Naive thymus-derived CD8-positive, alpha-beta T cell (primary cell): Measurements from ENCODE around the gene SAMHD1. TPM values are rescaled to one million over a fixed set of nuclear protein-coding genes. Genes with fewer than 3 reads are reported as not detected.

Experiments
- ATAC-seq, 2 donors: fragments of 150-1000 bp; cut with Tn5 transposase in 1 of 2; sonication (Bioruptor Pico), chemical (Tn5 transposase) in 1 of 2; 1 replicate in 1 of 2; 2 replicates in 1 of 2; pipeline ENCODE4 v1.10.0; 2021; ENCODE audit warnings: mild to moderate bottlenecking in 2 of 2, moderate library complexity in 2 of 2
- POLR2A ChIA-PET: fragments of 350-600 bp; sonication (Branson Sonifier 250); formaldehyde crosslinking; loops from one replicate; lab custom pipeline; 2021; ENCODE audit warnings: antibody characterized with exemption; lab: Charles Lee
- DNase-seq, 10 donors: peaks; one replicate each; pipeline versions ENCODE4 v3.0.0 to v3.0.0-alpha.2; 2020 to 2022
- H3K27ac Mint-ChIP-seq, 10 donors: one replicate each; pipeline ENCODE4 v1.8.0; 2020 to 2022; ENCODE audit warnings: mild to moderate bottlenecking in 10 of 10, mixed read lengths in 10 of 10, moderate library complexity in 4 of 10, inconsistent platforms in 1 of 10
- H3K27me3 Mint-ChIP-seq, 5 donors: one replicate each; pipeline ENCODE4 v1.8.0; 2021 to 2022; ENCODE audit warnings: mixed read lengths in 5 of 5
- H3K36me3 Mint-ChIP-seq, 3 donors: one replicate each; pipeline ENCODE4 v1.8.0; 2020 to 2022; ENCODE audit warnings: mixed read lengths in 3 of 3, mild to moderate bottlenecking in 2 of 3, inconsistent platforms in 1 of 3
- H3K4me1 Mint-ChIP-seq, 4 donors: one replicate each; pipeline ENCODE4 v1.8.0; 2021 to 2022; ENCODE audit warnings: mixed read lengths in 4 of 4
- H3K4me3 Mint-ChIP-seq, 10 donors: one replicate each; pipeline ENCODE4 v1.8.0; 2020 to 2022; ENCODE audit warnings: mild to moderate bottlenecking in 10 of 10, mixed read lengths in 10 of 10, moderate library complexity in 6 of 10, inconsistent platforms in 1 of 10
- H3K9me3 Mint-ChIP-seq, 9 donors: one replicate each; pipeline ENCODE4 v1.8.0; 2020 to 2022; ENCODE audit warnings: mixed read lengths in 9 of 9, mild to moderate bottlenecking in 3 of 9, inconsistent platforms in 1 of 9, moderate library complexity in 1 of 9
- polyA plus RNA-seq, 3 donors: library from polyadenylated mRNA; unstranded; fragments of 300-500 nt; fragmentation: Illumina TruSeq; gene quantifications; one replicate each; pipeline ENCODE4 v1.2.3, GENCODE V29; 2021
- total RNA-seq, 8 experiments: library from RNA in 2 of 8; stranded (reverse) in 2 of 8; gene quantifications; one replicate each; pipeline ENCODE4 v1.2.3 and lab custom pipeline; 2021 to 2026

Gene SAMHD1
- total and polyA plus RNA-seq, 5 experiments from 2014 or later = 204 to 247 (median 219) TPM

DNA sequence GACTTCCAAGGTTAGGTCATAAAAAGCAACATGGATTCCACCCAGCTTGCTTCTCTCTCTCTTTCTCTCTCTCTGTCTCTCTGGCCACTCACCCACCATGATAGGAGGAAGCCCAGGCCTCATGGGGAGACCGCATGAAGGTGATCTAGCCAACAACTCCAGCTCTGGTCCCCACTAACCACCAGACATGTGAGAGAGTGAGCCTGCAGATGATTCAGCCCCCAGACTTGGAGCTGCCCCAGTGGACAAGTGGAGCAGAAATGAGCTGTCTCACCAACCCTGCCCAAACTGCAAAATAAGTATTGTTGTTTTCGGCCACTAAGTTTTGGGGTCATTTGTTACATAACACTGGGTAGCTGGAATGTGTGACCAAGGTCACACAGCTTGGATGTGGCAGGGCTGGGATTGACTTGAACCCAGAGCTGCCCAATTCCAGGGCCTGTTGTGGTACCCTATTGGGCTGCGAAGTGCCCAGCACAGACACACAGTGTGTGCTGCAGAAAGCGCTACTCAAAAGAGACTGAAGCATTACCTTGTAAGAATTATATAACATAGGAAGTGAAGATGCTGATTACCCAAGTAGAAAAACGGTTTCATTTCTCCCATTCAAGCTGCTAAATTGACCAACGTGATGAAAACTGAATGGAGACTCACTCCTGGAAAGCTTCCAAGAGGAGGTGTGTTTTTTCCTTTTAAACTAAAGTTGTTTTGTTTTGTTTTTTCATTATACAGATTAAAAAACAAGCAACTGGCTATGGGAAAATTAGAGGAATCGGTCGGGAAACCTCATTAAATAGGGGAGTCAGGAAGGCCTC, 84.6 kb downstream of the SAMHD1 start:
- ATAC-seq = no peak
- H3K36me3 Mint-ChIP-seq = no peaks in the 10 kb centered on the region

DNA sequence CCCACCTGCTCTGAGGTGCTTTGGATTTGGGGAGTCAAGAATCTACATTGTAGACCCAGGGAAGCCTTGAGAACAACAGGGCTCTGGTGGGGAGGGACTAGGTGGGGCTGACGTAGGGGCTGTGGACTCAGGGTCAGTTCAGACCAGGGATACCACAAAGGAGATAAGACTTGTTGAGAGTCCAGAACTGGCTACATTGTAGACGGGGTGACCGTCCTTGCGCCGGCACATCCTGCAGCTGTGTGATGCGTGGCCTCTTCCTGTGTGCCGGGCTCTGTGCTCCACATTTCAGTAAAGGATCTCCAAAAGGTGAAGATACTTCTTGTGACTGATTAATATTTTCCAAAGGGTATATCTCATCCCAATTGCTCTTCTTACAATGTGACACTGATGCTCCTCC, 85.3 kb downstream of the SAMHD1 start:
- POLR2A ChIA-PET = interaction anchor here (0.5 kb wide), 1 partner anchor 218 kb away, joined by 5 read pairs; no protein-coding TSS in a partner anchor
- no peaks in the 10 kb centered on the region for H3K9me3 Mint-ChIP-seq
- peaks cover 0 to 31% (median 8%) of the 10 kb centered on the region in 4 donors for H3K4me1 Mint-ChIP-seq
- no peak for ATAC-seq
- peak overlapping the region in 3 of 10 donors; percentile 33 to 86 (median 61) for H3K27ac Mint-ChIP-seq
- no peaks in the 10 kb centered on the region for H3K36me3 Mint-ChIP-seq
- H3K4me3 Mint-ChIP-seq = peak overlapping the region in 4 of 10 donors; percentile 33 to 74 (median 44)
- H3K27me3 Mint-ChIP-seq = peaks cover 0 to 5% (median 0%) of the 10 kb centered on the region in 5 donors
- DNase-seq = no peak

More for the DNA sequence above, 84.6 kb downstream of the SAMHD1 start:
- H3K27me3 Mint-ChIP-seq = peaks cover 0 to 5% (median 0%) of the 10 kb centered on the region in 5 donors
- H3K4me1 Mint-ChIP-seq = peaks cover 0 to 25% (median 5%) of the 10 kb centered on the region in 4 donors
- POLR2A ChIA-PET = interaction anchor here (0.7 kb wide), 1 partner anchor 74 kb away, joined by 3 read pairs; no protein-coding TSS in a partner anchor
- H3K9me3 Mint-ChIP-seq = no peaks in the 10 kb centered on the region
- H3K4me3 Mint-ChIP-seq = peak overlapping the region in 3 of 10 donors; percentile 43 to 45 (median 44)
- no peak for DNase-seq
- peak overlapping the region in 2 of 10 donors; percentile 51 to 60 for H3K27ac Mint-ChIP-seq

DNA sequence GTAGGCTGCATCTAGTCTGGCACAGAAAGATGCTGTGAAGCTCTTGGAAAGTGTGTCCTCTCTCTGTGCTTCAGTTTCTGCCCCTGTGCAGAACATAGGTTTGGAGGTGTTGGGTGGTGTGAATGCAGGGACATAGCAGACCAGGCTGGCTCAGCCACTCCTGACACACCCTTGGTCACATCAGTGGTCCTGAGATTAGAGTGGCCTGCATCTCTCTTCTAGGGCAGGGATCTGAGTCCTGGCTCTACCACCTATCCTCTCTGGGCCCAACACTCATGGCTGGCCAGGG, 85.7 kb downstream of the SAMHD1 start:
- H3K9me3 Mint-ChIP-seq = no peaks in the 10 kb centered on the region
- peaks cover 0 to 5% (median 0%) of the 10 kb centered on the region in 5 donors for H3K27me3 Mint-ChIP-seq
- no peaks in the 10 kb centered on the region for H3K36me3 Mint-ChIP-seq
- DNase-seq (no peak), ATAC-seq (no peak)
- POLR2A ChIA-PET = interaction anchor here (0.5 kb wide), 1 partner anchor 218 kb away, joined by 5 read pairs; no protein-coding TSS in a partner anchor
- peak overlapping the region in 7 of 10 donors; percentile 5 to 75 (median 64) for H3K4me3 Mint-ChIP-seq
- peaks cover 0 to 33% (median 8%) of the 10 kb centered on the region in 4 donors for H3K4me1 Mint-ChIP-seq
- peak overlapping the region in 3 of 10 donors; percentile 11 to 86 (median 61) for H3K27ac Mint-ChIP-seq

DNA sequence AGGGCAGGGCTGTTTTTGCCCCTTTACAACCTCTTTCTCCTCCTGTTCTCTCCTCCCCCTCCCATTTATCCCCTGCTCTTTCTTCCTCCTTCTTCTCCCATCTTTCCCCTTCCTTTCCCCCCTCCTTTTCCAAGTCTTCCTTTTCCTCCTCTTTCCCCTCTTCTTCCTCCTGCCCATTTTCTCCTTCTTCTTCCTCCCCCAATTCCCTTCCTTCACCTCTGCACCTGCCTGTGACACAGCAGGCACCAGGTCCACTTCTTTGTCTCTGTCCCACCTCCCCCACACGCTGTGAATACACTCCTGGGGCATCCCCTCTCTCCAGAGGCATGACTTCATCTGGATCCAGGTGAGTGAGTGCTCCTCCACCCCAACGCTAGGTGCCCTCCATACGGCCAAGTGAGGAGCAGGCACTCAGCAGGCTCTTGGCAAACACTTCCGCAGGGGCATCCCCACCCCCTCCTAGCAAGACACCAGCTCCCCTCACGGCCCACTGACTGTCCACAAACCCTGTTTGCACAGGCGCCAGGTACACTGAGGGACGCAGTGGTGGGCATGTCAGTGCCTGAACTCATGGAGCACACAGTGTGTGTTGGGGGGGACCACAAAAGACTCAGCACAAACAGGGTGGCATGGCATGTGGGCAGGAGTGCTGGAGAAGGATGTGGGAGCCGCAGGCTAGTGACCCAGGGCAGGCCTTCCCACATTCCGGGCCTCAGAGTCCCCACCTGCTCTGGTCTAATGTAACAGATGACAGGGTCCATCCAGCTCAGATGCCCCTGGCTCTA, 86.2 kb downstream of the SAMHD1 start:
- no peak for ATAC-seq
- Mint-ChIP-seq H3K27me3 (peaks cover 0 to 5% (median 0%) of the 10 kb centered on the region in 5 donors), H3K9me3 (no peaks in the 10 kb centered on the region), H3K4me1 (peaks cover 0 to 38% (median 10%) of the 10 kb centered on the region in 4 donors), H3K27ac (peak overlapping the region in 3 of 10 donors; percentile 48 to 86 (median 70)), H3K36me3 (no peaks in the 10 kb centered on the region), H3K4me3 (peak overlapping the region; percentile 49 to 90 (median 77))
- no peak for DNase-seq
- POLR2A ChIA-PET = interaction anchor here (0.5 kb wide), 1 partner anchor 218 kb away, joined by 5 read pairs; no protein-coding TSS in a partner anchor

DNA sequence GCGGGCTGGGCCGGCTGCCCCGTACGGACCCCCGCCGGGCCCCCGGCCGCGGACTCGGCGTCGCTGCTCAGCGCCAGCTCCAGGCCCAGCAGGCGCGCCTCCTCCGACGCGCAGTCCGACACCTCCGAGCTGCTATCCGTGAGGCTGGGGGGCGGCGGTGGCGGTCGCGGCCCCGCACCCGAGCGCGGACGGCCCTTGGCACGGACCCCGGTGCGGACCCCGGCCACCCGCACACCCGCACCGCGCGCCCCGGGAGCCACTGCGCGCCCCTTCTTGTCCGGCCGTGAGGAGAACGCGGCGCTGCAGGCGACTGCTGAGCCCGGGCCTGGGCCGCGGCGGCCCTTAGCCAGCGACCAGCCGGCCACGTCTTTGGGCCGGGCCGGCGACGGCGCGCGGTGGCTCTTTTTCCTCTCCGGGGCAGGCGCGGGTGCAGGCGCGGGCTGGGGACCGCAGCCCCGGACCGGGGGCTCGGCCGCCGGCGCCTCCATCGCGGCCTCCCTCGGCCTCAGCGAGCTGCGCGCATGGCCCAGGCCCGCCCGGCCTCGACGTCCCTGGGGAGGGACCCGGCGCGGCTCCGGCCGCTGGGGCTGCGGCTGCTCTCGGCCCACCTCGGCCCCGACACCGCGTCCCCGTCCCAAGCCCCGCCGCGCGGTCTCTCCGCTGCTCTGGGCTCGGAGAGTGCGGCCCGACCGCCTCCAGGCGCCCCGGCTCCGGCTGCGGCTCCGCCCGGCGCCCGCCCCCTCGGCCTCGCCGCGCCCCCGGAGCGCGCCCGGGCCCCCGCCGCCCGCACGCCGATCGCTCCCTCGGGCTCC, 88.4 kb downstream of the SAMHD1 start:
- Mint-ChIP-seq H3K27me3 (peaks cover 0 to 5% (median 0%) of the 10 kb centered on the region in 5 donors), H3K9me3 (no peaks in the 10 kb centered on the region), H3K27ac (no peak overlapping the region), H3K4me1 (peaks cover 0 to 52% (median 14%) of the 10 kb centered on the region in 4 donors), H3K4me3 (no peak overlapping the region), H3K36me3 (no peaks in the 10 kb centered on the region)
- peak in 1 of 2 donors; percentile 75 for ATAC-seq
- DNase-seq = peak in 2 of 10 donors; percentile 14 to 18
- POLR2A ChIA-PET = interaction anchor here (0.6 to 1.8 kb wide), 8 partner anchors 10 to 257 kb away, joined by 3 to 8 read pairs (median 4); no protein-coding TSS in a partner anchor

DNA sequence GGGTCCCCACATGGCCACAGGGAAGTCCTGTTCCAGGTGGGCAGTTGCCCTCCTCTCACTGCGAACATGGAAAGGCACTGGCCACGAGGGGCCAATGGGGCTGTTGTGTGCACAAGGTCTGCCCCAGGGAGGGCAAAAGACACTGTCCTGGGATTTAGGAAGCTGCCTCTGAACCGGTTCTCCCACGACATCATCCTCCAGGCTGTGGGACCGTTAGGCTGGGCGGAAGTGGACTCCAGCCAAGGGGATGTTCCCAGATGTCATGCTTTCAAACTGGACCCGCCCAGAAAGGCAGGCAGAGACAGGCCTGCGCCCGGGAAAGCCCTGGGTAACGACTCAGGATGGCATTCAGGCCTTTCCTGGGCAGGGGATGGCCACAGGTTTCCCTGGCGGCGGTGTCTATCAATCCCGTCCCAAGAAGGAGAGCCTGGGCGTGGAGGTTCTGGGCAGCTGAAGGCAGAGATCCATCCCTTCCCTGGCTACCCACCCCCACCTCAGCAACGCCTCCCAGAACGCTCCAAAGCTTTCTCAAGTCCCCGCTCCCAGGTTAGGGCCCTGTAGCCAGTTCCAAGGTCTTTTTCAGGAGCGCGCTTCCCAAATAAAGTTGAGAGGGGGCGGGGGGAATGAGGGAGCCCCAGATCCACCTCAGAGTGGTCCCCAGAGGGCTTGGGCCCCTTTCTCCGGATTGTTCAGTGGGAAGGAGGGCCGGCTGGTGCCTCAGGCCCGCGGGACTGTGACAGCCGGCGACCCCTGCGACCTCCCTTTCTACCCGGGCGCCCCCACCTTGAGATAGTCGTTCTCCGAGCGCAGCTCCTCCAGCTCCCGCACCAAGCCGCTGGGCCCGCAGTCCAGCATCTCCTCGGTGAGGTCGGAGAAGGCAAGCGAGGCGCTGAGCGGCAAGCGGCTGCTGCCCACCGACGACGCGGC, 89.4 kb downstream of the SAMHD1 start:
- H3K4me3 Mint-ChIP-seq = peak overlapping the region; percentile 15 to 80 (median 64)
- H3K36me3 Mint-ChIP-seq = no peaks in the 10 kb centered on the region
- DNase-seq (no peak), ATAC-seq (no peak)
- POLR2A ChIA-PET = interaction anchor here (0.6 to 0.9 kb wide), 3 partner anchors 9 to 256 kb away, joined by 3 read pairs; no protein-coding TSS in a partner anchor
- H3K4me1 Mint-ChIP-seq = peaks cover 4 to 56% (median 17%) of the 10 kb centered on the region in 4 donors
- H3K27ac Mint-ChIP-seq = peak overlapping the region in 1 of 10 donors; percentile 18
- H3K27me3 Mint-ChIP-seq = peaks cover 0 to 5% (median 0%) of the 10 kb centered on the region in 5 donors
- no peaks in the 10 kb centered on the region for H3K9me3 Mint-ChIP-seq

DNA sequence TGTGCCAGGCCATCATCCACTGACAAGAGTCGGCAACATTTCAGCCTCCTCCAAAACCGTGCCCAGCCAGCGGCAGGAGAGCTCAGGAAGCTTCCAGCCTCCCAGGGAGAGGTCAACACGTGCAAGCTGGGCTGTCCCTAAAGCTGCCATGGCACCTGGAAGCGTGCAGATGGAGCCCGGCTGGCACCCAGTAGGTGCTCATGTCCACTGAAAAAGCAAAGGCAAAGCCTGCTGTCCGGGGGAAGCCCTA, 90.0 kb downstream of the SAMHD1 start:
- no peaks in the 10 kb centered on the region for H3K9me3 Mint-ChIP-seq
- no peak overlapping the region for H3K27ac Mint-ChIP-seq
- POLR2A ChIA-PET = interaction anchor here (0.9 kb wide), 1 partner anchor 9 kb away, joined by 3 read pairs; no protein-coding TSS in a partner anchor
- peak overlapping the region; percentile 46 to 80 (median 69) for H3K4me3 Mint-ChIP-seq
- H3K4me1 Mint-ChIP-seq = peaks cover 9 to 56% (median 22%) of the 10 kb centered on the region in 4 donors
- ATAC-seq (no peak), DNase-seq (no peak)
- H3K36me3 Mint-ChIP-seq = no peaks in the 10 kb centered on the region
- peaks cover 0 to 5% (median 0%) of the 10 kb centered on the region in 5 donors for H3K27me3 Mint-ChIP-seq

DNA sequence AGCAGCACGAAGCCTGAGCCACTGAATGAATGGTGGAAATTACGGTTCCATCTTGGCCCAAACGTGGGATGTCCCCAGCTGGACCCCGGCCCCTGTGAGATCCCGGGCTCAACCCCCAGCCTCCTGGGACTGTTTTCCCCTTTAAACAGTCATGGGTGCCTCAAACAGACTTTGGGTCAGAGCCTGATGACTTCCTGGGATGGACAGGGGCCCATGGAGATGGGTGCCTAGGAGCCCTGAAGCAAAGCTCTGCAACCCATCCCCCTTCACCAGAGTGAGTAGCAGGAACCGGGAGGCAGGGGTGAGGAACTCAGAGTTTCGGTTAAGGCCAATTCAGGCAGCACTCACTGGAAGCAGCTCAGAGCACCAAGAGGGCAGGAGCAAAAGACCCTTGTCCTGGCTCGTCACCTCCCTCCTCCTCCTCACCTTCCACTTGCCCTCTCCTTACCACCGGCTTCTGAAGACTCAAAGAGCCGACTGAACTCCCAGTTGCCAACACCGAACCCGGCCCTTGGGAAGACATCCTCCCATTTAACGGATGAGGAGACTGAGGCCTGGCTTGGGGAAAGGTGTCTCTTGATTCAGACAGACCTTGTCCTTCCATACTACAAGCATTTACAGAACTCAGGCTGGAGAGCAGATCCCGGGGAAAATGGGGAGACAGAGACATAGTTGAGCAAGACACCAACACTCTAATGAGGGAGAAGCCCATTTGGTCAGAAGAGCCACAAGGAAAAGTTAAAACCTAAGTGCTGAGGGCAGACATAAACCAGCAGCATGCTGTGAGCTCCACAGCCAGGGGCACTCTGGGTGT, 90.5 kb downstream of the SAMHD1 start:
- H3K4me3 Mint-ChIP-seq = peak overlapping the region; percentile 4 to 80 (median 69)
- no peak for ATAC-seq
- DNase-seq = no peak
- POLR2A ChIA-PET = interaction anchor here (0.9 kb wide), 1 partner anchor 8 kb away, joined by 3 read pairs; no protein-coding TSS in a partner anchor
- peaks cover 15 to 54% (median 26%) of the 10 kb centered on the region in 4 donors for H3K4me1 Mint-ChIP-seq
- peak overlapping the region in 1 of 10 donors; percentile 12 for H3K27ac Mint-ChIP-seq
- no peaks in the 10 kb centered on the region for H3K36me3 Mint-ChIP-seq
- no peaks in the 10 kb centered on the region for H3K9me3 Mint-ChIP-seq
- peaks cover 0 to 5% (median 0%) of the 10 kb centered on the region in 5 donors for H3K27me3 Mint-ChIP-seq

DNA sequence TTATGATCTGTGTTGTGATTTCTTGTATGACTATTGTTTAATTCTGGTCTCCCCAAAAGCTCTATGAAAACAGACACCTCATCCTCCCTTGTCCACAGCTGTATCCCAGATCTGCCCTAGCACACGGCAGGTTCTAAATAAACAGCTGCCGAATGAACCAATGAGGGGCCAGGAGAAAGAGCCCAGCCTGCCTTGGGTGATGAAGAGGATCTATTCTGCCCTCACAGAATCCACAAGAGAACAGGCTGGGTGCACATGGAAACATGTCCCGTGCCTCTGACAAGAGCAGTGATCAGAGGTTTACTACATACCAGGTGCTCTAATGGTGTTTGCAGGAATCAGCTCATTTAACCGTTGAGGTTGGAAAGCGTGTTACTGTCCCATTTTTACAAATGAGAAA, 91.2 kb downstream of the SAMHD1 start:
- Mint-ChIP-seq H3K4me1 (peaks cover 17 to 51% (median 29%) of the 10 kb centered on the region in 4 donors), H3K27me3 (peaks cover 0 to 4% (median 0%) of the 10 kb centered on the region in 5 donors), H3K9me3 (no peaks in the 10 kb centered on the region), H3K27ac (peak overlapping the region in 2 of 10 donors; percentile 12 to 21), H3K36me3 (no peaks in the 10 kb centered on the region), H3K4me3 (peak overlapping the region in 5 of 10 donors; percentile 15 to 48 (median 33))
- POLR2A ChIA-PET = no interaction called here
- ATAC-seq = no peak
- no peak for DNase-seq

DNA sequence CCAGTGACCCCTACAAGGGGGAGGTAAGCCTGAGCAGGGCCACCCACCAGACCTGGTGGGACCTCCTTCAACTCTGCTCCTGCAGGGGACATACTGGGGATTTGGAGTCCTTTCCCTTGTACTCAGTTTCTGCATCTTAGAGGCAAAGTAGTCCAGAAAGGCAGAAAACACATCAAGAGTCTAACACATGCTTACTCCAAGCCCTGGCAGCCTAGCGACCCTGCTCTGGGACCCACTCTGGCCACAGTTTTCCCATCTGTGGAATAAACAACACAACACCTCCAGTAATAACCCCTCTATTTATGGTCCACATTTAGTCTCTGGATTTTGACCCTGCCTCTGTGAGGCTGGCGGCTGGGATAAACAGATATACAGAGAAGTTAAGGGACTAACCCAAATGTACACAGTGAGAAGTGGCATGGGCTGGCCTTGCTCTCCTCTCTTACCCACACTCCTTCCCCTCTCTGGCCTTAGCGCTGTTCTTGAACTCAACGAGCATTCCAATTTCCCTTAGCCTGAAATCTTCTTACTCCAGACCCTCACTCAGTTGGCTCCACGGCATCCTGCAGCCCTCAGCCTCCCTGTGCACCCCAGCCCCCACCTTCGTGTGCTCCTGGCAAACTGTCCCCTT, 91.7 kb downstream of the SAMHD1 start:
- POLR2A ChIA-PET = no interaction called here
- no peak for ATAC-seq
- Mint-ChIP-seq H3K36me3 (no peaks in the 10 kb centered on the region), H3K4me1 (peaks cover 17 to 47% (median 27%) of the 10 kb centered on the region in 4 donors), H3K27ac (peak overlapping the region in 1 of 10 donors; percentile 12), H3K4me3 (peak overlapping the region in 1 of 10 donors; percentile 5), H3K27me3 (peaks cover 0 to 1% (median 0%) of the 10 kb centered on the region in 5 donors), H3K9me3 (no peaks in the 10 kb centered on the region)
- DNase-seq = no peak
